Mucosa of stomach (tissue), 1 donor: ENCODE results near the gene NEK8.
"Not testable (repeated sequence)": the region's sequence is repeated elsewhere in the genome, so short reads cannot be mapped to it uniquely, and the experiment has no call there.

Source experiments
- H3K27me3 ChIP-seq: one replicate; pipeline ENCODE4 v1.7.0; 2013; ENCODE audit warnings: mild to moderate bottlenecking, low read length; ENCODE audit not compliant: control insufficient read depth, insufficient read depth
- H3K36me3 ChIP-seq: one replicate; pipeline ENCODE4 v1.7.0; 2013; ENCODE audit warnings: low read length; ENCODE audit not compliant: control insufficient read depth, insufficient read depth
- H3K4me1 ChIP-seq: one replicate; pipeline ENCODE4 v1.7.0; 2013; ENCODE audit warnings: mild to moderate bottlenecking, low read length; ENCODE audit not compliant: control insufficient read depth, insufficient read depth
- H3K4me3 ChIP-seq: one replicate; pipeline ENCODE4 v1.7.0; 2013; ENCODE audit warnings: low read length
- H3K9ac ChIP-seq: one replicate; pipeline ENCODE4 v1.7.0; 2013; ENCODE audit warnings: mild to moderate bottlenecking, low read length, moderate library complexity
- H3K9me3 ChIP-seq: one replicate; pipeline ENCODE4 v1.7.0; 2013; ENCODE audit warnings: mild to moderate bottlenecking, low read length, moderate library complexity; ENCODE audit not compliant: control insufficient read depth
- donor health status: Pancreatic carcinoma.

NEK8 gene

DNA sequence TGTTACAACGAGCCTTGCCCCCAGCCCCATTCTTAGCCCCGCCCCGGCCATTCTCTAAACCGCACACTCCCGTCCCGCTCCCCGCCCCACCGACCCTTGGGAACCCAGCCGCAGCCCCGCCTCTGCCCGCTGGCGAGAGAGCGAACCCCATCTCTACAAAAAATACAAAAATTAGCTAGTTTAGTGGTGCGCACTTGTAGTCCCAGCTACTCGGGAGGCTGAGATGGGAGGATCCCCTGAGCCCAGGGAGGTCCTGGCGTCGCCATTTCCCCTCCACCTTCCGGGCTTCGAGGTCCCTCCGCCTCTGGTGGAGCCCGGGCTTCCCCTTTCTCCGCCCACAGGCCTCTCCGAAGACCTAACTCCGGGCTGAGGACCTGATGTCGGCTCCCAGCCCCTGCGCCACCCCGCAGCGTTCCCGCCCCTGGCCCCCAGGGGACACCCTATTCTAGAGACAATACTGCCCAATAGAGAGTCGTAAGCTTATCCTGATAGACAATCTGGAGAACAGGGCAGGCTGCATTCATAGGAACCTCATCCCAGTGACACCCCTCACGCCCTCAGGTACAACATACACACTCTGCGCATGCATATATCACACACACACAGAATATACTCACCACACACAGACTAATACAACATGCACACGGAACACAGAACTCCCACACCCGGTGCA lies 16.4 kb upstream of the NEK8 start:
- Histone ChIP-seq H3K36me3 (no peaks in the 10 kb centered on the region), H3K4me3 (no peak overlapping the region), H3K9ac (peak overlapping the region; percentile 45), H3K27me3 (peaks cover 6% of the 10 kb centered on the region), H3K9me3 (no peaks in the 10 kb centered on the region), H3K4me1 (peaks cover 36% of the 10 kb centered on the region)

DNA sequence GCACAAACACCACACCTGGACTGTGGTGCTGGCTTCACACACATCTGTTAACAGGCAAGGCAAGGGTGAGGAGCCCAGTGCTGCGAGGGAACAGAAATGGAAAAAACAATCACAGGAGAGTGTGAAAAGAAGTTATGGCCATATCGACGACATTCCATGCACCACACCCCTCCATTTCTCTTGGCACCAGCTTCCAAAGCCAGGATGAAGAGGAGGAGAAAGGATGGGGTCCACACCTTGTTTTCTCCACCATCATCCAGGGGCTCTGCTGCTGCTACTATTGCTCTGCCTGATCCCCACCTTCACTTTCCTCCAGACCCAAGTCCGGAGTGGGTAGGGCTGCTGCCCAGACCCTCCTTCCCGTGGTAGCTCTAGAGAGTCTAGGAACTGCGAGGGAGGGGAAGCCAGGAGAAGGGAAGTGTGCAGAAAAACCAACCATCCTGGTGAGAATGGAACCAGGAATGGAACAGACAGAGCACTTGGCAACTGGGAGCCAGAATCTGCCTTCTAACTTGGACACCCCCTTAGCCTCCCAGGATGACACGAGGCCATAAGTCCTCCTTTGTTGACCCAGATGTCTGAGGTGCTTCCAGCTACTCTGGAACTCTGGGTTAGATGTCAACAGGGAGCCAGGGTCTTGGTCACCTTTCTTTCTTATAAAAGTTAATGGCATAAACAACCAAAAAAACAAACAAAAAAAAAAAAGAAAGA lies 15.7 kb upstream of the NEK8 start:
- no peaks in the 10 kb centered on the region for H3K36me3 ChIP-seq
- H3K9me3 ChIP-seq: no peaks in the 10 kb centered on the region
- no peak overlapping the region for H3K4me3 ChIP-seq
- H3K4me1 ChIP-seq: peaks cover 36% of the 10 kb centered on the region
- no peak overlapping the region for H3K9ac ChIP-seq
- H3K27me3 ChIP-seq: peaks cover 7% of the 10 kb centered on the region

DNA sequence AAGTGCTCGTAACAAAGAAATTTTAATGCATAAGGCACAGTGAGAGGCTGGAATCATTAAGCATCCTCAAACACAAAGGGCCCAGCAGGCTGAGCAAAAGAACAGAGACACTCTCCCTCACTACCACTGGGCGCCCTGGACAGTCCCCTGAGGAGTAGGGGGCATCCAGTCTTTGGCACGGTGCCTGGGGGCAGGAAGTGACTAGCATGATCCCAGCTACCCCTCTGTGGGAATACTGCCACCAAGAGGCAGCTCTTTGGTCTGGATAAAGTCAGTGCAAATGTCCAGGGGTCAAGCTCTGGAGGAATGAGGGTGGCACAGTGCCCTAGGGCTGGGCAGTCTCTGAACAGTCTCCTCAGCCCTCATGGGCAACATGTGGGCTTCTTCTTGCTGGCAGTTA lies 14.3 kb upstream of the NEK8 start:
- no peaks in the 10 kb centered on the region for H3K36me3 ChIP-seq
- peaks cover 39% of the 10 kb centered on the region for H3K4me1 ChIP-seq
- peaks cover 7% of the 10 kb centered on the region for H3K27me3 ChIP-seq
- H3K9ac ChIP-seq: no peak overlapping the region
- H3K9me3 ChIP-seq: no peaks in the 10 kb centered on the region
- H3K4me3 ChIP-seq: no peak overlapping the region

DNA sequence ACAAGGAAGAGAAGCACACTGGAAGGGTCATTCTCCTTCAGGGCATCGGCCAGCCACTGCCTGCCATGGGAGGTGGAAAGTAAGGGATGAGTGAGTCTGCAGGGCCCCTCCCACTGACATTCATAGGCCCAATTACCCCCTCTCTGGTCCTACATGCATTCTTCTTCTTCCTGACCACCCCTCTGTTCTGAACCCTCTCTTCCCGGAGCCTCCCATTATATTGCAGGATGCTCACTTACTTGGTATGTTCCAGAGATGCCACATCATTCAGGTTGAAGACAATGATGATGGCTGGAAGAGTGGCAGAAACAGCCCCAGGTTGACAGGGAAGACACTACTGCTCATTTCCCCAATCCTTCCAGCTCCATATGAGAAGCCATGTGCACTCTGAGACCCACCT lies 13.4 kb upstream of the NEK8 start:
- Histone ChIP-seq H3K4me3 (no peak overlapping the region), H3K9ac (no peak overlapping the region), H3K27me3 (peaks cover 7% of the 10 kb centered on the region), H3K36me3 (no peaks in the 10 kb centered on the region), H3K9me3 (no peaks in the 10 kb centered on the region), H3K4me1 (peaks cover 31% of the 10 kb centered on the region)

DNA sequence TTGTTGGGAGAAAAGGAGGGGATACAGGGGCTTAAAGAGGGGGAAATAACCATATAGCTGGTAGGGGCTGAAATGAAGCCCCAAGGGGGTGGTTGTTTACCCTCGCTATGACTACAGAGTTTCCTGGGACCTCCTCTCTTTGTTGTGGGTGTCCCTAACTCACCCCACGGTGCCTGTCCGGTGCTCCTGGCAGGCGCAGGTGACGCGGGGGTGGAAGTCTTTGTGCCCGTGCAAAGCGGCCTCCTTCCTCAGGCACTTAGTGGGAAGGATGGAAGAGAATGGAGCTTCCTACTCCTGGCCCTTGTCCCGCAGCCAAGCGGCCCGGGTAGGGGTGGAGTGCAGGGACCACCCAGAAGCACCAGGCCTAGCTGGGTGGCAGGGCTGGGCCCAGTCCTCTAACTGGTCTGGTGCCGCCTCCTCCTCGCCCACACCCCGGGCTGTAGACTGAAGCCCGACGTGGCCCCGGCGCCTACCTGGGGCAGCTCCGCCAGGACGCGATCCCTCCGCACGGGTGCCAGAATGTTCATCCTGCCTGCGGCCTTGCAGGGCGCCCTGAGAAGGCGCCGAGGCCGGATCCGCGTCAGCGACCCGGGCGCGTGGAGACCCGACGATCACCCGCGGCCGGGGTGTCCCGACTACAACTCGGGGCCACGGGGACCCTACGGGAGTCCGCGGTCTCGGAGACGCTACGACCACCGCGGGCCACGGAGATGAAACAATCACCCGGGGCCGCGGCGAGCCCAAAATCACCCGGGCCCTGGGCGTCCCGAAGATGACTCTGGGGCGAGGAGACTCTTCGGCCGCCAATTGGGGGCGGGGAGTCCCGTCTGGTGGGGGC lies 11.6 kb upstream of the NEK8 start:
- Histone ChIP-seq H3K27me3 (peaks cover 7% of the 10 kb centered on the region), H3K4me3 (no peak overlapping the region), H3K4me1 (peaks cover 22% of the 10 kb centered on the region), H3K36me3 (no peaks in the 10 kb centered on the region), H3K9ac (peak overlapping the region; percentile 68), H3K9me3 (no peaks in the 10 kb centered on the region)

DNA sequence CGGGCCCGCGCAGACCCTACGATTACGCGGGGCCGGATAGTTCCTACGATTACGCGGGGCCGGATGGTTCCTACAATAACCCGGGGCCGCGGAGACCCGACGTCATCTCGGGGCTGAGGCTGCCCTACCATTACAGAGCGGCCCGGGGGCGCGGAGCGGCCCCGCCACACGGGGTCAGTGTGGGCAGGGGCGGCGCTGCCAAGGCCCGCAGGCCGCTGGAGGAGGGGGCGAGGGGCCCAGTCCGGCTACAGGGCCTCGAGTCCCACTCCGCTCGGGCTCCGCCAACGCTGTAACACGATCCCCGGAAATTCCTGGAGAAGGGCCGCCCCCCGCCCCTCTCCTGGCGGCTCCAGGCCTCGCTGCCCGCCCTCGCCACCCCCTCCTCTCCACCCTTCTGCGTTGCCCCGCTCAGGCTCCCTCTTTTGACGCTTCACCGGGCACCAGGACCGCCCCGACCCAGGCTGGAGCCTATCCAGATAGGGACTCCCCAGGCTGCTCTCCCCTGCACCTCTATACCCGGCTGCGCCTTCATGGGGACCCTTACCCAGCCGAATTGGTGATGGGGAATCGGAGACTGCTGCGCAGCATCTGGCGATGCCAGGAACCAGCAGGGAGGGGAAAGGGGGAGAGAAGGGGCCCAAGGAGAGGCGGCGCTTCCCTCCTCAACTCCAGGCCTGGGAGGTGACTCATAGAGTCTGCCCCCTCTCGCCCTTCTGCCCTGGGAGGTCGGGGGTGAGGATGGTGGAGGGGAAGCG lies 10.8 kb upstream of the NEK8 start, which contains the start of gene RAB34:
TSS of gene RAB34 (minus strand) at position 291 of the 755 bp plus-strand sequence. CDS start 602 bp downstream, outside the sequence.
- Histone ChIP-seq H3K9me3 (no peaks in the 10 kb centered on the region), H3K36me3 (peaks cover 6% of the 10 kb centered on the region), H3K27me3 (peaks cover 7% of the 10 kb centered on the region), H3K4me3 (no peak within 1 kb of the TSS), H3K4me1 (peaks cover 21% of the 10 kb centered on the region), H3K9ac (peak within 1 kb of the TSS; percentile 68)

DNA sequence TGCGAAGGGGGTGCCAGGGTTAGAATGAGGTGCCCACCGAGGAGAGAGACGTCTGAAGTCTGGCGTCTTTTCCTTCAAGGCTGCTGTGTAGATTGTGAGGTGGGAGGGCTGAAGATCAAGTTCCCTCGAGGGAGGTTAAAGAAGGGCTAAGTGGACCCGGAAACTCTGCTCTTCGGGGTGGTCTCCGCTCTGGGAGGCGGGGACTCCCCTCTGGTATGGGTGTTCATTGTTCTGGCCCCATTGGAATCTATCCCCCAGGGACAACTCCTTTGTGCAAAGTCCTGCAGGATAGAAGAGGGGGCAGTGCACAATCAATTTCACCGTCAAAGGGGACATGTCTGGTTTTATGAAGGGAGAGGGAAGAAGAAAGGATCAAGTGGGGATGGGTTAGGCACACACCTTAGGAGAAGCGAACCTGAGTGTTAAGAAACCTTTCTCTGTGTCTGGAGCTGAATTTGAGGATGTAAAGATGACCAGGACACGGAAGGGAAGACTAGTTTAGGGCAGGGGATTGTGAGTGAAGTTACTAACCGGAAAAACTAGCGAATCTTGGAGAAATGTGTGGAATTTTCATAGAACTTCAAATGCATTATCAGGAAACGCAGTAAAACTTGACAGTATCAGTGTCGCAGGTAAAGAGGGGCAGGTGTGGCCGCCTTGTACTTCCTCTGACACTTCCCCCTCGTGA lies 10.1 kb upstream of the NEK8 start:
- Histone ChIP-seq H3K27me3 (peaks cover 7% of the 10 kb centered on the region), H3K4me1 (peaks cover 27% of the 10 kb centered on the region), H3K4me3 (no peak overlapping the region), H3K36me3 (peaks cover 11% of the 10 kb centered on the region), H3K9ac (peak overlapping the region; percentile 68), H3K9me3 (no peaks in the 10 kb centered on the region)

DNA sequence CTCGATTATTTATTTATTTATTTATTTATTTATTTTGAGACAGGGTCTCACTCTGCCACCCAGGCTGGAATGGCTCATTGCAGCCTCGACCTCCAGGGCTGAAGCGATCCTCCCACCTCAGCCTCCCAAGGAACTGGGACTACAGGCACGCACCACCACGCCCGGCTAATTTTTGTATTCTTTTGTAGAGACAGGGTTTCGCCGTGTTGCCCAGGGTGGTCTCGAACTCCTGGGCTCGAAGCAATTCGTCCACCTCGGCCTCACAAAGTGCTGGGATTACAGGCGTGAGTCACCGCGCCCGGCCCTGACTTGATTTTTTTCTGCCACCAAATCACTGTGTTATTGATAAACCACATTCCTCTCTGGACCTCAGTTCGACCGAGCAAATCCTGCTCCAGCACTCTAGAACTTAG lies 9.6 kb upstream of the NEK8 start:
- Histone ChIP-seq H3K27me3 (peaks cover 7% of the 10 kb centered on the region), H3K4me1 (peaks cover 29% of the 10 kb centered on the region), H3K9ac (peak overlapping the region; percentile 85), H3K4me3 (peak overlapping the region; percentile 6), H3K9me3 (no peaks in the 10 kb centered on the region), H3K36me3 (peaks cover 11% of the 10 kb centered on the region)

DNA sequence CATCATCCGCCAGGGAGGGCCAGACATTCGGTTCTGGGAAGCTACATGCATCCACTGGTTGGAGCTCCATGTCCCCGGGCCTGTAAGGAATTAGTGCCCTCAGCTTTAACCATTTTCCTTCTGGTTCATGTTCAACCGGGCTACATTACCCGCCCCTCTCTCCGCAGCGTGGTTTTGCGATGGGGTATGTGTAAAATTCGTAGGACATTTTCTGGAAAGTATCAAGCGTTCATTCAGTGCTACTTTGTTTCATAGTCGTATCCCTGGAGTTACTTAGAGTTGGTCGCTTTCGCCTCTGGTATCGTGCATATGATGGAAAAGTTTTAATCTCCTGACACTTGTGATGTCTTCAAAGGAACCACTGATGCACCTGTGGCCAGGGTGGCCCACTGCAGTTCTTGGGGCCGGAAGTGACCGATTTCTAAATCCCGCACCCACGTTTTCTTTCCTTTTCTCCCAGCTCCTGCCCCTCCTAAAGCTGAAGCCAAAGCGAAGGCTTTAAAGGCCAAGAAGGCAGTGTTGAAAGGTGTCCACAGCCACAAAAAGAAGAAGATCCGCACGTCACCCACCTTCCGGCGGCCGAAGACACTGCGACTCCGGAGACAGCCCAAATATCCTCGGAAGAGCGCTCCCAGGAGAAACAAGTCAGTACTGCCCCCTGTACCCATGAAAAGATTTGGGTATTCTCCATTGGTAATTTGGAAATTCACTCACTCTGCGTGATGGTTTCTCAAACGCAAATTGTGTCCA lies 8.2 kb upstream of the NEK8 start:
- H3K4me1 ChIP-seq: peaks cover 43% of the 10 kb centered on the region
- H3K36me3 ChIP-seq: peaks cover 11% of the 10 kb centered on the region
- peak overlapping the region; percentile 85 for H3K9ac ChIP-seq
- H3K27me3 ChIP-seq: peaks cover 7% of the 10 kb centered on the region
- no peaks in the 10 kb centered on the region for H3K9me3 ChIP-seq
- H3K4me3 ChIP-seq: peak overlapping the region; percentile 39

DNA sequence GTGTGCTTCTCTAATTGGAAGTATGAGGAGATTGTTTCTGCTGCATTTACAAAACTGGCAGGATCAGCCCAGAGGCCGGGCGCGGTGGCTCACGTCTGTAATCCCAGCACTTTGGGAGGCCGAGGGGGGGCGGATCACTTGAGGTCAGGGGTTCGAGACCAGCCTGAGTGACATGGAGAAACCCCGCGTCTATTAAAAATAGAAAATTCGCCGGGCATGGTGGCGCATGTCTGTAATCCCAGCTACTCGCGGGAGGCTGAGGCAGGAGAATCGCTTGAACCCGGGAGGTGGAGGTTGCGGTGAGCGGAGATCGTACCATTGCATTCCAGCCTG lies 7.6 kb upstream of the NEK8 start:
- peaks cover 47% of the 10 kb centered on the region for H3K4me1 ChIP-seq
- H3K9me3 ChIP-seq: not testable (repeated sequence)
- H3K9ac ChIP-seq: peak overlapping the region; percentile 85

More for the DNA sequence above, 7.6 kb upstream of the NEK8 start:
- H3K4me3 ChIP-seq: peak overlapping the region; percentile 39
- H3K27me3 ChIP-seq: not testable (repeated sequence)
- H3K36me3 ChIP-seq: peaks cover 11% of the 10 kb centered on the region
